Activated T-cell treated with anti-CD3 and anti-CD28 coated beads, Interleukin-2, amount 50 U/mL, for 24 hours (primary cell): ENCODE data around the gene SEL1L.
"Not testable (repeated sequence)": the region's sequence is repeated elsewhere in the genome, so short reads cannot be mapped to it uniquely, and the experiment has no call there.

Experiments
- DNase-seq: peaks from one replicate; pipeline ENCODE4 v3.0.0-alpha.2; 2020
- H3K27ac Mint-ChIP-seq: 2 replicates; pipeline ENCODE4 v1.8.0; 2020; ENCODE audit warnings: mild to moderate bottlenecking, mixed read lengths
- H3K27me3 Mint-ChIP-seq: 2 replicates; pipeline ENCODE4 v1.8.0; 2020; ENCODE audit warnings: mixed read lengths
- H3K36me3 Mint-ChIP-seq: 2 replicates; pipeline ENCODE4 v1.8.0; 2020; ENCODE audit warnings: low read depth, mixed read lengths
- H3K4me1 Mint-ChIP-seq: 2 replicates; pipeline ENCODE4 v1.8.0; 2020; ENCODE audit warnings: low read depth, mixed read lengths
- H3K4me3 Mint-ChIP-seq: 2 replicates; pipeline ENCODE4 v1.8.0; 2020; ENCODE audit warnings: mild to moderate bottlenecking, moderate library complexity, mixed read lengths
- H3K9me3 Mint-ChIP-seq: 2 replicates; pipeline ENCODE4 v1.8.0; 2020; ENCODE audit warnings: mixed read lengths

Gene SEL1L

GRCh38 chr14:81434230-81434629, 99.4 kb downstream of the SEL1L start:
- Mint-ChIP-seq H3K4me3 (no peak overlapping the region), H3K36me3 (no peaks in the 10 kb centered on the region), H3K4me1 (peaks cover 16% of the 10 kb centered on the region), H3K9me3 (no peaks in the 10 kb centered on the region), H3K27ac (no peak overlapping the region), H3K27me3 (peaks cover 75% of the 10 kb centered on the region)
- DNase-seq: no peak

GRCh38 chr14:81433378-81433777, 100.3 kb downstream of the SEL1L start:
- DNase-seq: no peak
- Mint-ChIP-seq H3K27ac (no peak overlapping the region), H3K9me3 (no peaks in the 10 kb centered on the region), H3K4me1 (peaks cover 16% of the 10 kb centered on the region), H3K4me3 (no peak overlapping the region), H3K36me3 (no peaks in the 10 kb centered on the region), H3K27me3 (peaks cover 67% of the 10 kb centered on the region)

- Mint-ChIP-seq H3K36me3 (no peaks in the 10 kb centered on the region), H3K27ac (no peak overlapping the region), H3K4me3 (no peak overlapping the region), H3K9me3 (no peaks in the 10 kb centered on the region), H3K27me3 (peaks cover 69% of the 10 kb centered on the region), H3K4me1 (peaks cover 15% of the 10 kb centered on the region)
- no peak for DNase-seq
Measured at GRCh38 chr14:81432219-81432661, 101.4 kb downstream of the SEL1L start.

GRCh38 chr14:81430235-81430634, 103.4 kb downstream of the SEL1L start:
- H3K27ac Mint-ChIP-seq: no peak overlapping the region
- peaks cover 68% of the 10 kb centered on the region for H3K27me3 Mint-ChIP-seq
- no peak for DNase-seq
- no peaks in the 10 kb centered on the region for H3K36me3 Mint-ChIP-seq
- no peaks in the 10 kb centered on the region for H3K9me3 Mint-ChIP-seq
- no peak overlapping the region for H3K4me3 Mint-ChIP-seq
- H3K4me1 Mint-ChIP-seq: peaks cover 5% of the 10 kb centered on the region

GRCh38 chr14:81429749-81430148, 103.9 kb downstream of the SEL1L start:
- DNase-seq, H3K4me1 Mint-ChIP-seq, H3K4me3 Mint-ChIP-seq, H3K9me3 Mint-ChIP-seq, H3K27ac Mint-ChIP-seq, H3K36me3 Mint-ChIP-seq: not testable (repeated sequence)
- H3K27me3 Mint-ChIP-seq: peaks cover 63% of the 10 kb centered on the region

GRCh38 chr14:81429028-81429427, 104.6 kb downstream of the SEL1L start:
- Mint-ChIP-seq H3K9me3 (no peaks in the 10 kb centered on the region), H3K36me3 (no peaks in the 10 kb centered on the region), H3K27me3 (peaks cover 56% of the 10 kb centered on the region), H3K4me3 (no peak overlapping the region), H3K4me1 (no peaks in the 10 kb centered on the region), H3K27ac (no peak overlapping the region)
- no peak for DNase-seq

- Mint-ChIP-seq H3K36me3 (no peaks in the 10 kb centered on the region), H3K9me3 (no peaks in the 10 kb centered on the region), H3K27me3 (peaks cover 41% of the 10 kb centered on the region), H3K27ac (no peak overlapping the region), H3K4me1 (no peaks in the 10 kb centered on the region), H3K4me3 (no peak overlapping the region)
- DNase-seq: no peak
Measured at GRCh38 chr14:81427348-81428058, 106.2 kb downstream of the SEL1L start.

GRCh38 chr14:81423504-81423903, 110.1 kb downstream of the SEL1L start:
- H3K27ac Mint-ChIP-seq: no peak overlapping the region
- H3K4me1 Mint-ChIP-seq: no peaks in the 10 kb centered on the region

More at GRCh38 chr14:81423504-81423903, 110.1 kb downstream of the SEL1L start:
- Mint-ChIP-seq H3K27me3 (peaks cover 23% of the 10 kb centered on the region), H3K4me3 (no peak overlapping the region), H3K36me3 (no peaks in the 10 kb centered on the region), H3K9me3 (no peaks in the 10 kb centered on the region)
- no peak for DNase-seq
